HG03103 (cell line): ENCODE measurements around the gene TBC1D30.

Experiments used
- ATAC-seq: cut with Tn5 transposase; IDR thresholded peaks from one replicate; pipeline ENCODE4 v1.9.1; 2021; ENCODE audit warnings: low read depth; ENCODE audit not compliant: unreplicated experiment

The TBC1D30 gene

DNA sequence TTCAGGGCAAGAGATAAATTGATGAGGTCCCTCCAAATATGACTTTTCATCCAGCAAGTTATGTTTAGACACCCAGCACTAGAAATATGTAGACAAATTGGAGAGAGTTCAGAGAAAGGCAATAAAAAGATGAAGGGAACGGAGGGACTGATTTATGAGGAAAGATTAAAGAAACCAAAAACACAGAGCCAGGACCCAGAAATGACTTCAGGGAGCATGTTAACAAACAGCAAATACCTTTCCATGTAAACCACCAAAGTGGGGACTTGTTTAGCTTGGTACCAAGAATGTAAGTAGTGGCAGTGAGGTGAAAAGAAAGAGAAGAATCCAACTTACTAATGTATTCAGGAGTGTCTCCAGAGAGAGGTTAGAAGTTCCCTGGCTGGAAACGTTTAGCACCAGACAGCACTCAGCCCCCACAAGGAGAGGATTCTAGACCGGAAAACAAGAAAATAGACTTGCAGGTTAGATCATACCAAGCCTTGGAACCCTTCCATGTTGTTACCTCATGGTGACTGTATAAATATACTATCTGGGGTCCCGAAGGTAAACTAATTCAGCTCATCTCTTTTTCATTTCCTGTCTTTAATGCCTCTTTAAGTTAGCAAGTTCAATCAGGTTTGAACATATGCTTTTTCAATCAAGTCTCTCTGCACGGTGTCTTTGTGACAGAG lies 79.2 kb downstream of the TBC1D30 start:
- ATAC-seq, result no peak

DNA sequence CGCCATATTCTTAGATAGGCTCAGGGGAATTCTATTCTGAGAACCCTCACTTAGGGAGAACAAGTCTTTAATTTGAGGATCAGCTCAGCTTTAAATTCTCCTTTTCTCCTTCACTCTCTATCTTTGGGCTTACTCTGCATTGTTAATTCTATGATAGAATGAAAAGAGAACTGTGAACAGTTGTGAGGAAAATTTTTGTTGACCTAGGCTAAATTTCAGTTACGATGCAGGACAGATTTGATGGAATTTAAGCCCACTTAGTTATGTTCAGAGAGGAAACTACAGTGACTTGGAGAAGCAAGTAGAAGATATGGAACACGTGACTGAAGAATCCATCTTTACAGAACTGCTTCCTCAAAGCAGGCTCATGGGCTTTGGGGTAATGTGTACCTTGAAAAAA lies 82.7 kb downstream of the TBC1D30 start:
- ATAC-seq, result no peak

DNA sequence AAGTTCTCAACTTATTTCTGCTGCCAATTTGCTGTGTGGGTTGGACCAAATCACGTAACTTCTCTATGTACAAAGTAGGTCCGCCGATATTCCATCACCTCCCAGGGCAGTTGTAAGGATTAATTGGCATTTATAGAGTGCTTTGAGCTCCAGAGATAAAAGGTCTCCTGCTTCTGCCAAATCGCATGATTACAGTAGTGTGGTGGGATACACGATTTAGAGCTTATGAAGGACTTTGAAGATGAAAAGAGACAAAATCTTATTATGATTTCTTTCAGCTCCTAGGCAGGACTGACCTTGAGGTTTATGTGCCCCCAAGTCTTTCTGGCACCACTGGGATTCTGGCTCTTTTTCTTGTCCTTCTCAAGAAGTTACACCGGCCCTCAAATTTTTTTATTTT lies 84.7 kb downstream of the TBC1D30 start:
- ATAC-seq, result no peak

DNA sequence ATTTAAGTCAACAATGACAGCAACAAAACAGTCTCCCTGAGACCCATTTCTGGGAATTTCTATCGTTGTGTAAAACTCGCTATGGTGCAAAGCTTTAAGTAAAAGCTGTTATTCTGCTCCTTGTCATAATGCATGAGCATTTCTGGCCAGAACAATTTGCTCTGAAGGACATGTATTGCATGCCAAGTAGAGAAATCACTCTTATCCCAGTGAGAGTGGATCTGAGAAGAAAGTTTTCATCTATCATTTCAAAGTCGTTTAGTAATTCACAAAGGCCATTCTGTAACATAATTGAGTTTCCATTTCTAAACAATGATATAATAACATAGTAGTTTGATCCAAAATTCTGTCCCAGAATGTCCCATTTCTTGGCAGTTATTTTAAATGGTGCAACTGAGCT lies 86.6 kb downstream of the TBC1D30 start:
- no peak for ATAC-seq

DNA sequence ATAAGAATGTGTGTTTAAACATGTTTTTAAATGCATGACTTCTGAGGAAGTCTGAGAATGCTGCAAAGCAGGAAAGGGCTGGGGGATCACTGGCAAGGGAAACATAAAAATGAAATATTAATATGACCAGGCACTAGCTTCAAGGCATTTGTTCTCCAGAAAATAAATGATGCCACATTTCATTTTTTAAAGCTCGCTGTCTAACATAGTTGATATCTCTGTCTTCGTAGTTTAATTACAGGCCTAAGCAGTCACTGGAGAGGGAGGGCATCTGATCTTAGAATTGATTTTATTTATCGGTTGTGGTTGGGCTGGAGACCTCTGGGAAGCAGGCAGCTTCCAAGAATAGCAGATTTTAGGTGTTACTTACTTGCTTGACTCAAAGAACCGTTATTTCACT lies 87.5 kb downstream of the TBC1D30 start:
- no peak for ATAC-seq

DNA sequence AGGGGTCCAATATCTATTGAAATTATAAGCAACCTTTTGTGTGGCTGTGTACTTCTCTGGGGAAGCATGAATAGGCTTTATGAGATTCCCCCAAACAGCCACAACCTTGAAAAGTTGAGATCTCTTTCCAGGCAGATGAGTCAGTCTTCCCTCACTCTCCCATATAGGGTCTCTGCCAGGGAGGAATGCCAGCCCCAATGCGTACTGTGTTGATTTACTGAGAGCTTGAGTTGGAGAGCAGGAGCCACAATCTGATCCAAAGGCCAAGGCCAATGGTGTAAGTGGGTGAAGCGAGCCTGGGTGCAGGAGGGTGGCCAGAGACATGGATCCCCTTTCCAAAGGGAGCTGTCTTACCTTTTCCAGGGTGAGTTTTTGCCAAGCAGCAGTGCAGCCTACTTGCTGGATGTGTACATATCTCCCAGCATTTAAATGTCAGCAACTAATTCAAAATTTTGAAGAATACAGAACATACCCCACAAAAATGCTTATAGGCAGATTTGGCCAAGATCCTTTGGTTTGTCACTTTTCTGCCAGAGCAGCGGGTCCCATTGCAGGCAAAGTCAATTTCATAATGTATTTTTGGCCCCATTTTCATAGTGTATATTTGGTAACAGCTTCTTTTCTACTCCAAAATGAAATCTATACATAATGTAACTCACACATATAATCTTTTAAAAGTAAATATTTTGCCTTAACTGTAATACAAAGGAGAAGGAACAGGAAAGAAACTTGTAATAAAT lies 88.2 kb downstream of the TBC1D30 start:
- ATAC-seq, result no peak

DNA sequence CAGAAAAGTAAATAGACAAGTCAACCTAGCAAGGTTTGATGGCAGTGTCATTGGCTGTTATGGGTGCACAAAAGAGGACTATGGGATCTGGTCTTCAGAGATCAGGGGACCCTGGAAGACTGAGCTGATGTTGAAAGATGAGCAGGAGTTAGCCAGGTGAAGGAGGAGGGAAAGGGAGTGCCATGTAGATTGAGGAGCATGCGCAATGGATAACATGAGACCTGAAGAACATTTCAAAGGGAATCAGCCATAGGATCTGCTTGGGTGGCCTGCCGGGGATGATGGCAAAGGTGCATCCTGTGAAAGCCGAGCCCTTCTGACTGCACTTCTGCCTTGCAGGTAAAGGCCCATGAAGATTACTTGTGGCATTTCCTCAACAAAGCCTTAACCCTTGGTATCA lies 90.8 kb downstream of the TBC1D30 start:
- ATAC-seq, result no peak

DNA sequence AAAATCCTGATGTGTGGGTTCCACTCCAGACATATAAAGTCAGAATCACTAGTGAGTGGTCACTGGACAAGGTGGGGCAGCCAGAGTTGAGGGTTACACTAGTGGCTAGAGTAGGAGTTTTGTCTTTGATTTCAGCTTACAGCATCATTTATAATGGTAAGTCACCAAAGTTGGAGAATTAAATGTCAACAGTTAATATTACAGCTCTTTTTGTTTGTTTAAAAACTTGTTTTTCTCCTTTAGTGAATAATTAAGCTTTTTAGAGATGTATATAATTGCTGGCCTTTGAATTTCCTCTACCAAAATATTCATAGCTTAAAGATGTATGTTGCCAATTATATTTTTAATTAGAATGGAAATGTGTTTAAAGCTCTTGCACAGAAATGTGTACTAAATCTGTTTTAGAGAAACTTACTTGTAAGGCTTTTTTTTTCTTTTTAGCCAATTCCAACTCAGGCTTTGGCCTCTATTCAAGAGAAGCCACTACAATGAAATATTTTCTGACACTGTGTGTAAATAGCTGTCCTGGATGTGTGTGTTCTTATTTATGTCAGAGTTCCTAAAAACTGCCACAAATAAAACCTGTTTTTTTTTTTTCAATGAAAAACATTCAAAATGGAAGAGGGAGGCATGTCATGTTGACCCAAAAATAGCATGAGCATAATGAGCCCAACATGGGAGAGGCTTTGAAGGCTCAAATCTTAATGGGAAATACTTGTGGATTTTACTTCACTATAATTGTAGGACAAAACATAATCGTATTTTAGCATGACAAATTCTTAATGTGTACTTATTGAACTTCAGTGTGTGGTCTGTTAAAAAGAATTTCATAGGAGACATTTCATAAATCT lies 92.2 kb downstream of the TBC1D30 start:
- ATAC-seq, result no peak

DNA sequence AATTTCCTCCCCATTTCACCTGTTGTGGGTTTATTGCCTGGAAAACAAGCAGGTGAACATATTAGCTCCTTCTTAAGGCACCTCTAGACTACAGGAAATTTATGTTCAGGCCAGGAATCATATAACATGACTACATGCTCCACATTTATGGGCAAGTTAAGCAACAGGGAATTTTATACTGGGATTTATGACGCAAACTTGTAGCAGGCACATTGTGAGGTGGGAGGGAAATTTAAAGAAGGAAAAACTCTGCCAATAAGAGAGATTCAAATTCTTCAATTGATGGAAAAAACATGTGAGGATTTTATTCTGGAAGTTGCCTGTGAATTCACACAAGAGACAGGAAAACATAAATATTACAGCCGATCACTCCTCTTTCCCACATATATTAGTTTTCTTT lies 93.9 kb downstream of the TBC1D30 start:
- no peak for ATAC-seq

DNA sequence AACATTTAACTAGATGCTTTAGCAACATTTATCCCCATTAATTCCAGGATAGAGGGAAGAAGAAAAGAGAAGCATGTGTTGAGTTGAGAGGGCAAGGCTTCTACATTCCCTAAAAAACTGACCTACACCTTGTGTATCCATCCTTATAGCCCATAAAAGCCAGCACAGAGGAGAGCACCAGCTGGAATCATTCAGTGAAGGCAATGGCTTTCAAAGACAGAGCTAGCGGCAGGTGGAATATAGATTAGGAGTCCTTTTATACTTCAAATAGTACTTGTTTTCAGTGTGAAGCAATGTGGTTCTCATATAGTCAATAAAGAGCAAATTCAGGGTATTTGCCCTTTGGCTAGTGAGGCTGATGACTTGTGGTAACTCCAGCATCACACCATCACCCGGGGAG lies 94.4 kb downstream of the TBC1D30 start:
- no peak for ATAC-seq

DNA sequence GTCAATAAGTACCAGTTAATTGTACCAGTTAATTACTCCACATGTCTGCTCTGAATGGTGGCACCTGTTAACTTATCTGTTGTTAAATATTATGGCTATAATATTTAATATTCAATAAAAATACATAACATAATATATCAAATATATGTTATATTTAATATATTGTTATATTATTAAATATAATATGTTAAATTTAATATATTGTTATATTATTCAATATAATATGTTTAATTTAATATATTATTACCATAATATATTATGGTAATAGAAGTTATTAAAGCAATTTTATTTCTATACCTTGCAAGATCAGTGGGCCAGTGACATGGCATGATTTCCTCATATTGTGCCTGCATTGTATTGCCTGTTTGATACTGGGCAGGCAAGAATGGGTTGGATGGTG lies 98.4 kb downstream of the TBC1D30 start:
- ATAC-seq, result no peak

DNA sequence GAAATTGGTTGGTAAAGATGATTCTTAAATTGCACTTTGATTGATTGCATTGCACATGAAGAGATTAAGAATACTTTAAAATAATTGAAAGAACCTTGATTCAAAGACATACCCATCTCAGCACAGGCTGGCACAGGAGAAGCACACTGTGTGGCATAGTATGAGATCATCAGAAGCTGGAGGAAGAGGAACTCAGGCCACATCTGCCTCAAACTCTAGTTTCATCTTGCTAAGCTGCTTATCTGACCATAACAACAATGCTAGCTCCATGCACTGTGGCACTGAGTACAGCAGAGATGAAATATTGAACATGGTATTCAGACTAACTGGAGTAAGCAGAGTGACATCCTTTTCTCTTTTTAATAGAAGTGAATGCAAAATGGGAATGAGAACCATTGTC lies 99.1 kb downstream of the TBC1D30 start:
- no peak for ATAC-seq
